H1 (cell line): ENCODE data around the gene KIF26B. TPM values are rescaled to one million over a fixed set of nuclear protein-coding genes. Genes with fewer than 3 reads are reported as not detected.

Experiments
- CHD7 ChIP-seq: fragments of 300-600 bp; sonication (generic); IDR thresholded peaks from 2 replicates; pipeline ENCODE4 v1.7.1; 2012; ENCODE audit warnings: low read length, moderate library complexity, mild to moderate bottlenecking, inconsistent platforms; ENCODE audit not compliant: insufficient replicate concordance
- POU5F1 ChIP-seq: IDR thresholded peaks from 2 replicates; pipeline ENCODE4 v1.6.1; 2011; ENCODE audit warnings: low read depth, mild to moderate bottlenecking, low read length, moderate library complexity
- SP1 ChIP-seq: IDR thresholded peaks from 2 replicates; pipeline ENCODE4 v1.6.1; 2011; ENCODE audit warnings: low read depth, low read length
- polyA plus RNA-seq, 7 experiments: library from polyadenylated mRNA; depleted of rRNA in 3 of 7; stranded (reverse) in 5 of 7; unstranded in 2 of 7; fragments of >200 nt in 5 of 7; fragments of 200-250 nt in 2 of 7; gene quantifications; 1 replicate in 5 of 7; 2 replicates in 1 of 7; 4 replicates in 1 of 7; pipeline versions ENCODE4 v1.2.1 to v1.2.3, GENCODE V29; 2011 to 2013; ENCODE audit warnings: missing spikeins in 2 of 7, mixed read lengths in 2 of 7
- total RNA-seq: library from RNA; stranded (reverse); fragmentation: NEBNext Ultra II Directional; extraction: Animal tissue kit (Norgen Biotek cat#: 25700); gene quantifications from 2 replicates; pipeline ENCODE4 v1.2.1, GENCODE V29; 2021
- TF ChIP-seq, protein P1 (sequence below): IDR thresholded peaks from 2 replicates; pipeline ENCODE4 v1.6.1; 2012; ENCODE audit warnings: inconsistent platforms

KIF26B gene
- total and polyA plus RNA-seq, 2 of the 8 experiments (the other 6 are each of a cell fraction or from before 2014, with no cell fraction given): 0.06 to 0.28 TPM

GRCh38 chr1:245484176-245484575, 329.4 kb downstream of the KIF26B start (continued):
- TF ChIP-seq CHD7: peak; percentile 41
- TF ChIP-seq POU5F1: 0 out of 2 replicates have a peak, but pooled peaks have one; percentile 19
- TF ChIP-seq SP1: 0 out of 2 replicates have a peak, but pooled peaks have one; percentile 31
- TF ChIP-seq, protein P1, sequence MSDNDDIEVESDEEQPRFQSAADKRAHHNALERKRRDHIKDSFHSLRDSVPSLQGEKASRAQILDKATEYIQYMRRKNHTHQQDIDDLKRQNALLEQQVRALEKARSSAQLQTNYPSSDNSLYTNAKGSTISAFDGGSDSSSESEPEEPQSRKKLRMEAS: no peak
